ENCODE measurements around the gene MS4A3. TPM values are rescaled to one million over a fixed set of nuclear protein-coding genes. Genes with fewer than 3 reads are reported as not detected.

The MS4A3 gene
- total RNA-seq, 1 donor from 2014 or later, result not detected

DNA sequence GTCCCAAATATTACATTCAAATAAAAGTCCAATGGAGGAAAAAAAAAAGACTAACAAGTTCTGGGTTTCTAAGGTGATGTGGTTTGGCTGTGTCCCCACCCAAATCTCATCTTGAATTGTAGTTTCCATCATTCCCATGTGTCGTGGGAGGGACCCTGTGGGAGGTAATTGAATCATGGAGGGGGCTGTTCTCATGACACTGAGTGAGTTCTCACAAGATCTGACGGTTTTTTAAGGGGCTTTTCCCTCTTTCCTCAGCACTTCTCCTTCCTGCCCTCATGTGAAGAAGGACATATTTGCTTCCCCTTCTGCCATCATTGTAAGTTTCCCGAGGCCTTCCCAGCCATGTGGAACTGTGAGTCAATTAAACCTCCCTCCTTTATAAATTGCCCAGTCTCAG, 24.1 kb downstream of the MS4A3 start:
- H3K9ac ChIP-seq (ENCODE audit: low read length), result no peak overlapping the region
- H3K4me3 ChIP-seq (ENCODE audit: insufficient read depth, low read depth, low read length), result no peak overlapping the region
- H3K27ac Mint-ChIP-seq (ENCODE audit: unreplicated experiment), result no peak overlapping the region
- H3K4me2 ChIP-seq (ENCODE audit: low read length), result no peak overlapping the region
- no peak overlapping the region for H2AFZ ChIP-seq (ENCODE audit: low read depth, low read length)
- no peak overlapping the region for H3K27ac ChIP-seq (ENCODE audit: low read depth, low read length)
- H3K79me2 ChIP-seq (ENCODE audit: insufficient read depth, low read length), result no peaks in the 10 kb centered on the region
- no peaks in the 10 kb centered on the region for H3K27me3 Mint-ChIP-seq (ENCODE audit: low read depth, unreplicated experiment)
- peaks cover 2% of the 10 kb centered on the region for H3K9me3 Mint-ChIP-seq (ENCODE audit: unreplicated experiment)
- no peaks in the 10 kb centered on the region for H3K4me1 ChIP-seq (ENCODE audit: insufficient read depth, low read length)
- no peaks in the 10 kb centered on the region for H3K9me3 ChIP-seq (ENCODE audit: insufficient read depth, low read depth, low read length)
- no peaks in the 10 kb centered on the region for H3K27me3 ChIP-seq (ENCODE audit: insufficient read depth, low read length)
- H3K4me3 Mint-ChIP-seq (ENCODE audit: unreplicated experiment), result no peak overlapping the region
- no peak for FAIRE-seq
- DNase-seq (ENCODE audit: low read depth), result no peak
- no peaks in the 10 kb centered on the region for H3K36me3 ChIP-seq (ENCODE audit: insufficient read depth, low read length)
- no peaks in the 10 kb centered on the region for H3K36me3 Mint-ChIP-seq (ENCODE audit: low read depth, unreplicated experiment)
- H3K4me1 Mint-ChIP-seq (ENCODE audit: low read depth, unreplicated experiment), result no peaks in the 10 kb centered on the region
- H4K20me1 ChIP-seq (ENCODE audit: insufficient read depth, low read length), result no peaks in the 10 kb centered on the region
- no peak for TF ChIP-seq EZH2 (IDR thresholded peaks at IDR 0.05; ENCODE audit: insufficient read depth, low read length)
- TF ChIP-seq, protein P1, sequence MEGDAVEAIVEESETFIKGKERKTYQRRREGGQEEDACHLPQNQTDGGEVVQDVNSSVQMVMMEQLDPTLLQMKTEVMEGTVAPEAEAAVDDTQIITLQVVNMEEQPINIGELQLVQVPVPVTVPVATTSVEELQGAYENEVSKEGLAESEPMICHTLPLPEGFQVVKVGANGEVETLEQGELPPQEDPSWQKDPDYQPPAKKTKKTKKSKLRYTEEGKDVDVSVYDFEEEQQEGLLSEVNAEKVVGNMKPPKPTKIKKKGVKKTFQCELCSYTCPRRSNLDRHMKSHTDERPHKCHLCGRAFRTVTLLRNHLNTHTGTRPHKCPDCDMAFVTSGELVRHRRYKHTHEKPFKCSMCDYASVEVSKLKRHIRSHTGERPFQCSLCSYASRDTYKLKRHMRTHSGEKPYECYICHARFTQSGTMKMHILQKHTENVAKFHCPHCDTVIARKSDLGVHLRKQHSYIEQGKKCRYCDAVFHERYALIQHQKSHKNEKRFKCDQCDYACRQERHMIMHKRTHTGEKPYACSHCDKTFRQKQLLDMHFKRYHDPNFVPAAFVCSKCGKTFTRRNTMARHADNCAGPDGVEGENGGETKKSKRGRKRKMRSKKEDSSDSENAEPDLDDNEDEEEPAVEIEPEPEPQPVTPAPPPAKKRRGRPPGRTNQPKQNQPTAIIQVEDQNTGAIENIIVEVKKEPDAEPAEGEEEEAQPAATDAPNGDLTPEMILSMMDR (IDR thresholded peaks at IDR 0.05; ENCODE audit: insufficient read depth, low read depth, low read length), result no peak

DNA sequence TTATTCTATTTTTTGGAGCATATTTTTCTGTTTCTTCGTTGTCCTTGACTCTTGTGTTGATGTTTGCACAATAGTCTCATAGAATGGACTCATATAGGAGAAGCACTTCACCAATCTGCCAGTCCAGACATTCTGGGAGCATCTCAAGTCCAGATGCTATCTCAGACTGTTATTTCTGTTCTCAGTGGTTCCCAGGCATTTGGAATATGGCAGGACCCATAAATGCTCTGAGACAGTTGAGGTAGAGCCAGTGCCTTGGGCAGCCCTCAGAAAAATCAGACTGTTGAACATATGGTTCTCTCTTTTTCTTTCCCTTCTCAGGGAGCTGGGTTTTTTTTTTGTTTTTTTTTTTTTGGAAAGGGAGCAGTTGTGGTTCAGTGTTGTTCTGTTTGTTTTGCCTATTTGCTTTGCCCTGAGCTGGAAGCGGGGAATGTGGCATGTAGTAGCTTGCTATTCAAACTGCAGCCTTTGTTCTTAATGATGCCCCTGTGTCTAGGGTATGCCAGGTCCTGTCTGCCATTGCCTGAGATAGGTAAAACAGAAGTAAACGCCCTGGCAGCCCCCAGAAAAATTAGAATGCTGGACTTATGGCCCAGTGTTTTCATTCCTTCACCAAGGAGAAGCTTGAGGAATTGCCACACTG, 28.3 kb downstream of the MS4A3 start:
- no peaks in the 10 kb centered on the region for H3K9me3 Mint-ChIP-seq (ENCODE audit: unreplicated experiment)
- no peaks in the 10 kb centered on the region for H3K27me3 Mint-ChIP-seq (ENCODE audit: low read depth, unreplicated experiment)
- H4K20me1 ChIP-seq (ENCODE audit: insufficient read depth, low read length), result no peaks in the 10 kb centered on the region
- H3K4me1 ChIP-seq (ENCODE audit: insufficient read depth, low read length), result no peaks in the 10 kb centered on the region
- H3K9me3 ChIP-seq (ENCODE audit: insufficient read depth, low read depth, low read length), result no peaks in the 10 kb centered on the region
- H3K36me3 ChIP-seq (ENCODE audit: insufficient read depth, low read length), result no peaks in the 10 kb centered on the region
- H3K4me3 Mint-ChIP-seq (ENCODE audit: unreplicated experiment), result no peak overlapping the region
- H3K4me2 ChIP-seq (ENCODE audit: low read length), result no peak overlapping the region
- H3K9ac ChIP-seq (ENCODE audit: low read length), result no peak overlapping the region
- FAIRE-seq (no peak), DNase-seq (ENCODE audit: low read depth) (no peak)
- no peak overlapping the region for H2AFZ ChIP-seq (ENCODE audit: low read depth, low read length)
- H3K36me3 Mint-ChIP-seq (ENCODE audit: low read depth, unreplicated experiment), result no peaks in the 10 kb centered on the region
- H3K79me2 ChIP-seq (ENCODE audit: insufficient read depth, low read length), result no peaks in the 10 kb centered on the region
- no peaks in the 10 kb centered on the region for H3K27me3 ChIP-seq (ENCODE audit: insufficient read depth, low read length)
- H3K27ac ChIP-seq (ENCODE audit: low read depth, low read length), result no peak overlapping the region
- no peaks in the 10 kb centered on the region for H3K4me1 Mint-ChIP-seq (ENCODE audit: low read depth, unreplicated experiment)
- TF ChIP-seq, protein P1 (IDR thresholded peaks at IDR 0.05; ENCODE audit: insufficient read depth, low read depth, low read length), result no peak
- TF ChIP-seq EZH2 (IDR thresholded peaks at IDR 0.05; ENCODE audit: insufficient read depth, low read length), result no peak
- H3K27ac Mint-ChIP-seq (ENCODE audit: unreplicated experiment), result no peak overlapping the region
- H3K4me3 ChIP-seq (ENCODE audit: insufficient read depth, low read depth, low read length), result no peak overlapping the region

DNA sequence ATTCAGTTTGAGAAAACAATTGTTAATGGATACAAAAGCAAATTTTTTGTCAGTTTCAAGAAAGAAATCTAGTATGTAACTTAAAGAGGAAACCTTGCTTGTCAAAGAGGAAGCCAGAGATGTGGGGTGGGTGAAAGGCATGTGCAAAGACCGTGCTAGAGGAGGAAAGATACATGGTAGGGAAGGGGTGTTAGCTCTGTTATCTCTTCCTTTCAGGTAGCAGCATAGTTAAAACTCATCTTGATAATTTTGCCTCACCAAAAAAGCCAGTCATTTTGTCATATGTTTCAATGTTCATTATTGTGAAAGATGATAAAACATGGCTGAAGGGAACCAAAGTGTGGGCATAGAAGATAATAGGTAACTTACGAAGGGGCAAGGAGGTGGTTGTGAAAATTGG, 29.4 kb downstream of the MS4A3 start:
- H3K4me3 Mint-ChIP-seq (ENCODE audit: unreplicated experiment), result no peak overlapping the region

More for the DNA sequence above, 29.4 kb downstream of the MS4A3 start:
- Mint-ChIP-seq H3K4me1 (ENCODE audit: low read depth, unreplicated experiment) (no peaks in the 10 kb centered on the region), H3K27me3 (ENCODE audit: low read depth, unreplicated experiment) (no peaks in the 10 kb centered on the region), H3K9me3 (ENCODE audit: unreplicated experiment) (no peaks in the 10 kb centered on the region), H3K36me3 (ENCODE audit: low read depth, unreplicated experiment) (no peaks in the 10 kb centered on the region), H3K27ac (ENCODE audit: unreplicated experiment) (no peak overlapping the region)
- no peak for TF ChIP-seq EZH2 (IDR thresholded peaks at IDR 0.05; ENCODE audit: insufficient read depth, low read length)
- TF ChIP-seq, protein P1 (IDR thresholded peaks at IDR 0.05; ENCODE audit: insufficient read depth, low read depth, low read length), result no peak
- no peaks in the 10 kb centered on the region for H3K27me3 ChIP-seq (ENCODE audit: insufficient read depth, low read length)
- H3K9me3 ChIP-seq (ENCODE audit: insufficient read depth, low read depth, low read length), result no peaks in the 10 kb centered on the region
- H3K36me3 ChIP-seq (ENCODE audit: insufficient read depth, low read length), result no peaks in the 10 kb centered on the region
- H2AFZ ChIP-seq (ENCODE audit: low read depth, low read length), result no peak overlapping the region
- H3K4me3 ChIP-seq (ENCODE audit: insufficient read depth, low read depth, low read length), result no peak overlapping the region
- H3K79me2 ChIP-seq (ENCODE audit: insufficient read depth, low read length), result no peaks in the 10 kb centered on the region
- H3K9ac ChIP-seq (ENCODE audit: low read length), result no peak overlapping the region
- no peak for FAIRE-seq
- H3K4me1 ChIP-seq (ENCODE audit: insufficient read depth, low read length), result no peaks in the 10 kb centered on the region
- H3K27ac ChIP-seq (ENCODE audit: low read depth, low read length), result no peak overlapping the region
- H3K4me2 ChIP-seq (ENCODE audit: low read length), result no peak overlapping the region
- no peak for DNase-seq (ENCODE audit: low read depth)
- no peaks in the 10 kb centered on the region for H4K20me1 ChIP-seq (ENCODE audit: insufficient read depth, low read length)

All from astrocyte (in vitro differentiated cells and primary cell).